Measurements from ENCODE around the gene MFNG.
A peak's percentile ranks its signal among the peaks of the same experiment; 100 is the strongest.

MFNG gene

GRCh38 chr22:37492428-37493344 is 6.5 kb upstream of the MFNG start:
- peak; percentile 65 for DNase-seq

- DNase-seq = no peak
Measured at GRCh38 chr22:37491559-37492427, 5.6 kb upstream of the MFNG start.

- DNase-seq = no peak
Measured at GRCh38 chr22:37491106-37491505, 4.9 kb upstream of the MFNG start.

GRCh38 chr22:37489983-37490382 is 3.8 kb upstream of the MFNG start:
- no peak for DNase-seq

- no peak for DNase-seq
Measured at GRCh38 chr22:37488337-37489135, 2.4 kb upstream of the MFNG start.

- DNase-seq = no peak
Measured at GRCh38 chr22:37487571-37487970, 1.4 kb upstream of the MFNG start.

- DNase-seq = no peak
Measured at GRCh38 chr22:37487129-37487528, 945 bp upstream of the MFNG start.

GRCh38 chr22:37485395-37486223 is 575 bp downstream of the MFNG start:
- peak; percentile 30 for DNase-seq

GRCh38 chr22:37484480-37485394 is 1.4 kb downstream of the MFNG start:
- peak; percentile 94 for DNase-seq

- no peak for DNase-seq
Measured at GRCh38 chr22:37483050-37483449, 3.1 kb downstream of the MFNG start.

GRCh38 chr22:37482244-37482643 is 3.9 kb downstream of the MFNG start:
- DNase-seq = no peak

GRCh38 chr22:37481347-37481907 is 4.8 kb downstream of the MFNG start:
- no peak for DNase-seq

- no peak for DNase-seq
Measured at GRCh38 chr22:37480387-37481346, 5.5 kb downstream of the MFNG start.

GRCh38 chr22:37479196-37479595 is 7.0 kb downstream of the MFNG start:
- DNase-seq = no peak

- no peak for DNase-seq
Measured at GRCh38 chr22:37476389-37477329, 9.5 kb downstream of the MFNG start.

- DNase-seq = no peak
Measured at GRCh38 chr22:37474447-37475090, 11.6 kb downstream of the MFNG start.

GRCh38 chr22:37473437-37473946 is 12.7 kb downstream of the MFNG start:
- DNase-seq = no peak

Measured in activated CD4-positive, alpha-beta T cell treated with anti-CD3 and anti-CD28 coated beads, Interleukin-2, amount 50 U/mL, for 16 hours (primary cell).